GM19438 (cell line): Measurements from ENCODE around the gene ITIH6.
"Not testable (repeated sequence)": the region's sequence is repeated elsewhere in the genome, so short reads cannot be mapped to it uniquely, and the experiment has no call there.

ENCODE experiments used
- ATAC-seq: cut with Tn5 transposase; IDR thresholded peaks from one replicate; pipeline ENCODE4 v1.9.1; 2021; ENCODE audit warnings: low read depth; ENCODE audit not compliant: unreplicated experiment

ITIH6 gene

DNA sequence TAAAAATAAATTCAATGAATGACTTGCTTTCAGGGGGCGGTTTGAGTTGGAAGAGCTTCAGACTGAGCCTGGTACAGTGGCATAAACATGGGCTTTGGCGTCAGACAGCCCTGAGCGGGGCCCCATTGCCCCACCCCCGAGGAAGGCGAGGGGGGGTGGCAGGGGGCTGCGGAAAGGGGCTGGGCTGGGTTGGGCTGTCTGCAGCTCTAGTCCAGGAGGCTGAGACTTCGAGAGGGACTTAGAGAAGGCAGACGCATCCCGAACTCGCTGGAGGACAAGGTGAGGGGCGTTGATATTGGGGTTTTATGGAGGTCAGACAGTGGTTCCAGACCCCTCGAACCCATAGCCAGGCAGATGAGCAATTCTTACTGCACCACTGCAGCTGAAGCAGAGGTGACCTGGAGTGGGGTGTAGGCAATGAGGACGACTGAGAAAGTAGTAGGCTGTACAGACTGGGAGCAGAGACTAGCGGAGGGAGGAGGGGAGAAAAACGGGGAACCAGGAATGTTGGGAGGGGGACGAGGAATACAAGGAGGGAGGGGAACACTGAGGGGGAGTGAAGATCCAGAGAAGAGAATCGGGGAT lies 9.6 kb upstream of the ITIH6 start, which contains the start of gene MAGED2:
TSS of gene MAGED2 (plus strand) at position 222 of the 585 bp plus-strand sequence. CDS start 1,587 bp downstream, outside the sequence.
- no peak for ATAC-seq

GRCh38 chrX:54799046-54799445 lies 991 bp upstream of the ITIH6 start:
- ATAC-seq: no peak

DNA sequence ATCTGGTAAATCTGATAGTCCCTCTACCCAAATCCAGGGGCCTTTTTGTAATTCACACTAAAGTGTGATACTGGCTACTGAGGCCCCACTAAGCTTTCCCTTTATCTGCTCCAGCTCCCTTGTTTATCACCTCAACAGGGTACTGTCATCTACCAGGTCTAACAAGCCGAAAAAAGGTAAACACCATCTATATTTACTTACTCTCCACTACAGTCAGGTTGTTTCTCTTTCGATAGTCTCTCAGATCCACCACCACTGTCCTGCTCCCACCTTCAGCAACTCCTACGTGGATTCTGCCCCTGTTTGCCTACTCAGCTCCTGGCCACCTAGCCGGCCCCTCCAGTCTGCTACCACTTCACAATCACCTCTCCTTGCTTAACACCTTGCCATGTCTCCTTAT lies 3.3 kb downstream of the ITIH6 start:
- no peak for ATAC-seq

GRCh38 chrX:54794028-54794427 lies 4.0 kb downstream of the ITIH6 start:
- no peak for ATAC-seq

DNA sequence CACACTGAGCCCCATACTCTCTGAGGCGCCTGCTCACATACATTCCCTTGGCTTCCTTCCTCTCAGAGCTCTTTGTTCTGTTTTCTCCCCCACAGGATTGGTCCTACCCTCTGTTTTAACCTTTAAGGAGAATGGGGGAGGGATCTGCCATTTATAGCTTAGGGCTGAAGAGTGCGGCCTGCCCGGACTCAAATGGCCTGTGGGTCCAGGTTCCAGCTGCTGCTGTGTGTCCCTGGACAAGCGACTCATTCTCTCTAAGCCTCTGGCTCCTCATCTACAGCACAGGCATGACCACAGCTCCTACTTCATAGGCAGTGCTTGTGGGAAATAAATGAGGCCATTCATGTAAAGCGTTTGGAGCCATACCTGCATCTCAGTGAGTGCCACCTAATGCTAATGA lies 8.7 kb downstream of the ITIH6 start:
- ATAC-seq: not testable (repeated sequence)

DNA sequence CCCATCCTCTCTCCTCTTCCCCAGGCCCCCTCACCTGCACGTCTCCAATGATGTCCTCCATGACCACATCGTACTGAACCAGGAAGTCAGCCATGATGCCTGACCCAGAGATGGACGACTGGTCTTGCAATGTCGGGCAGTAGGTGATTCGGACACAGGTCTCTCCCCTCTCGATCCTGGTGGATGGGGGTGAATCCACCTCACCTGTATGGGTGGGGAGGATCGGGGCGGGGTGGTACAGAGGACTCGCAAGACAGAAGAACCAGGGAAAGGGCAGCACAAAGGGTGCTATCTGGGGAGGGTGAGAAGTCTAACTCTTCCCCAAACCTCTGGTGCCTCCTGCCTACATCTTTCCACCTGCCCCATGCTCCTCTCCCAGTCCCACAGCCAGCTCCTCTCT lies 9.6 kb downstream of the ITIH6 start:
- no peak for ATAC-seq

DNA sequence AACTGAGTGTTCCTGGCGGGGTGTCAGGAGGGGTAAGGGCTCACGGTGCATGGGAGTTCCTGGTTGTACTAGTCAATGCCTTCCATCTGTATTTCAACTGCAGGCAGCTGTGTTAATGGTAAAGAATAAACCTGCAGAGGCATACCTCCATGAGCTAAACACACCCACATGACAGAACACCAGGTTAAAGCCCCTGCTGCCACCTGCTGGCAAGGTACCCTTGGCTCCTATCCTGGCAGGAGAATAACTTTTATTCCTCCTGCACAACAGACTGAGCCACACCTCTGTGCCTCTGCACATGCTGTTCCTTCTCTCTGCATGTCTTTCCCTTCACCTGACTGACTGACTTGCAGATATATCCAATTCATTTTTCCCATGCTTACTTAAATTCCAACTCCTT lies 11.1 kb downstream of the ITIH6 start:
- no peak for ATAC-seq

DNA sequence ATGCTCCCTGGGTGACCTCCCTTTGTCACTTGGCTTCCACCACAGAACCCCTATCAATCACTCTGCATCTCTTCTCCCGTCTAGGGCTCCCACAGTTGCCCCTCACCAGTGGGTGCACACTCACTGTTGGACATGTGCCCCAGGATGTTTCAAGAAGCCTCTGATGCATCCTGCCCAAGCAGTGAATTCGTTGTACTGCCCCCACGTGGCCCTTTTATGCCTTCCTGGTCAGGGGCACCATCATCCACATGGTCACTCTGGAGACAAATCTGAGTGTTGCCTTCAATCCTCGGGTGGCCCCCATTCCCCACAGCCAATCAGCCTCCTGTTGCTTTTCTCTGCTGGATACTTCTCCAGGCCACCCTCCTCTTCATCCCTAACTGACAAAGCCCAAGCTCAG lies 12.2 kb downstream of the ITIH6 start:
- no peak for ATAC-seq

GRCh38 chrX:54776987-54777672 lies 20.9 kb downstream of the ITIH6 start:
- ATAC-seq: no peak

- ATAC-seq: no peak
Measured at GRCh38 chrX:54776061-54776460, 22.0 kb downstream of the ITIH6 start.

- ATAC-seq: not testable (repeated sequence)
Measured at GRCh38 chrX:54774391-54775094, 23.5 kb downstream of the ITIH6 start.

GRCh38 chrX:54758114-54759055 lies 39.7 kb downstream of the ITIH6 start:
- ATAC-seq: no peak

- ATAC-seq: no peak
Measured at GRCh38 chrX:54754854-54755253, 43.2 kb downstream of the ITIH6 start.

DNA sequence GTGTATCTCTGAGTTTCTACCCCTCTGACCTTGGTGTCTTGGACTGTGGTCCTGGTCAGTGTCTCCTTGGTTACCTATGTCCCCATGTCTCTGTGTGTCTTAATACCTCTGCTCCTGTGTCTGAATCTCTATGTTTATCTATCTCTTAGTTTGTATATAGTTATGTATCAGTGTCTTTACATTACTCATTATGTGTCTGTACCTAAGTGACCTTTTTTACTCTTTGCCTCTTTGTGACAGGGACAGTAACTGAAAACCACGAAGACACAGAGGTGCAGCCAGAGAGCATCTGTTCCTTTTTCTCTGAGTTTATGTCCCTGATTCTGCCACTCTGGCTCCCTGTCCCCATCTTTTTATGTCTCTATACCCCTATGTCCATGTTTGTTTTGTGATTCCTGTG lies 49.4 kb downstream of the ITIH6 start:
- no peak for ATAC-seq

DNA sequence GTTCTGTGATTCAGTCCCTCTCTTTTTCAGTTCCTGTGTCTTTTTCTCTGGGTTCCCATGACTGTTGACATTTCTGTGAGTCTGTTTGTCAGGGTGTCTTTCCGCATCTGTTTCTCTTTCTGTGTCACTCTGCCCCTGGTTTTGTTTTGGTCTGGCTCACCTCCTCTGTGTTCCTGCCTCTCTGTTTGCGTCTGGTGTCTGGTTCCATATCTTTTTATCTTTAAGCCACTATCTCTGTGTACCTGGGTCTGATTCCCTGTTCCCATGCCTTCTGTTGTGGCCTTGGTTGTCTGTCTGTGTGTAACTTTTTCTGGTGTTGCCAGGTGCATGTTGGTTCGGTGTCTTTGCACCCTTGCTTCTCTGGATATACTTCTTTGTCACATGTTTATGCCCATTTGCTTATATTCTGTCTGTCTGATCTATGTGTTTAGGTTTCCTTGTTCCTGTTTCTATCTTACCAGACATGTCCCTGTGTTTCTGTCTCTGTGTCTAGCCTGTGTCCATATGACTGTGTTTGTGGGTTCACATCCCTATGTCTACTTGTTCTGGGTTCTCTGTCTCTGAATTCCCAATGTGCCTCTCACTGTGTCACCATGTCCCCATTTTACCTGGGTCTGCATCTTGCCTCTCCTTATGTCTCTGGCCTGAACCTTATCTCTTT lies 50.2 kb downstream of the ITIH6 start:
- no peak for ATAC-seq

GRCh38 chrX:54746928-54747327 lies 51.1 kb downstream of the ITIH6 start:
- ATAC-seq: no peak

DNA sequence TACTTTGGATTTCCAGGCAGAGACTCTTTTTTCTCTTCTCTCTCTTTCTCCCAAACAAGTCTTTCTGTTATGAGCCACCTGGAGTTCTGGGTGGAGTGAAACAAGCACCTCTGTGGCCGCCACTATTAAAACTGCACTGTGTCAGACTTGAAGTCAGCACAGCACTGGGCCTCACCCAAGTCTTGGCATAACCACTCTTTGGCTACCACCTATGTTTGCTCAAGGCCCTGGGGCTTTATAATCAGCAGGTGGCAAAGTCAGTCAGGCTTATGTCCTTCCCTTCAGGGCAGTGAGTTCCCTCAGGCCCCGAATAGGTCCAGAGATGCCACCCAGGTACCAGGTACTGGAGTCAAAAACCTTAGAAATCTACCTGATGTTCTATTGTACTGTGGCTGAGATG lies 52.4 kb downstream of the ITIH6 start:
- no peak for ATAC-seq

DNA sequence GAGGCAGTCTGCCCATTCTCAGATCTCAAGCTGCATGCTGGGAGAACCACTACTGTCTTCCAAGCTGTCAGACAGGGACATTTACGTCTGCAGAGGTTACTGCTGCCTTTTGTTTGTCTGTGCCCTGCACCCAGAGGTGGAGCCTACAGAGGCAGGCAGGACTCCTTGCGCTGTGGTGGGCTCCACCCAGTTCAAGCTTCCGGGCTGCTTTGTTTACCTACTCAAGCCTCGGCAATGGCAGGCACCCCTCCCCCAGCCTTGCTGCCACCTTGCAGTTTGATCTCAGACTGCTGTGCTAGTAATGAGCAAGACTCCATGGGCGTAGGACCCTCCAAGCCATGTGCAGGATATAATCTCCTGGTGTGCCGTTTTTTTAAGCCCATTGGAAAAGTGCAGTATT lies 59.5 kb downstream of the ITIH6 start:
- ATAC-seq: not testable (repeated sequence)

DNA sequence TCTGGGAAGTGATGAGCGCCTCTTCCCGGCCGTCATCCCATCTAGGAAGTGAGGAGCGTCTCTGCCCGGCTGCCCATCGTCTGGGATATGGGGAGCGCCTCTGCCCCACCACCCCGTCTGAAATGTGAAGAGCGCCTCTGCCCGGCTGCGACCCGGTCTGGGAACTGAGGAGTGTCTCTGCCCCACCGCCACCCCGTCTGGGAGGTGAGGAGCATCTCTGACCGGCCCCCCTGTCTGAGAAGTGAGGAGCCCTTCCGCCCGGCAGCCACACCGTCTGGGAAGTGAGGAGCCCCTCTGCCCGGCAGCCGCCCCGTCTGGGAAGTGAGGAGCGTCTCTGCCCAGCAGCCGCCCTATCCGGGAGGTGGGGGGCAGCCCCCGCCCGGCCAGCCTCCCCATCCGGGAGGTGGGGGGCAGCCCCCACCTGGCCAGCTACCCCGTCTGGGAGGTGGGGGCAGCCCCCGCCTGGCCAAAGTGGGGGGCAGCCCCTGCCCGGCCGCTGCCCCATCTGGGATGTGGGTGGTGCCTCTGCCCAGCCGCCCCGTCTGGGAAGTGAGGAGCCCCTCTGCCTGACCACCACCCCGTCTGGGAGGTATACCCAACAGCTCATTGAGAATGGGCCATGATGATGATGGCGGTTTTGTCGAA lies 61.6 kb downstream of the ITIH6 start:
- not testable (repeated sequence) for ATAC-seq

- ATAC-seq: no peak
Measured at GRCh38 chrX:54721424-54721823, 76.6 kb downstream of the ITIH6 start.
